Measurements from ENCODE around the gene OAT.
"Not testable (repeated sequence)": the region's sequence is repeated elsewhere in the genome, so short reads cannot be mapped to it uniquely, and the experiment has no call there.

Gene OAT

DNA sequence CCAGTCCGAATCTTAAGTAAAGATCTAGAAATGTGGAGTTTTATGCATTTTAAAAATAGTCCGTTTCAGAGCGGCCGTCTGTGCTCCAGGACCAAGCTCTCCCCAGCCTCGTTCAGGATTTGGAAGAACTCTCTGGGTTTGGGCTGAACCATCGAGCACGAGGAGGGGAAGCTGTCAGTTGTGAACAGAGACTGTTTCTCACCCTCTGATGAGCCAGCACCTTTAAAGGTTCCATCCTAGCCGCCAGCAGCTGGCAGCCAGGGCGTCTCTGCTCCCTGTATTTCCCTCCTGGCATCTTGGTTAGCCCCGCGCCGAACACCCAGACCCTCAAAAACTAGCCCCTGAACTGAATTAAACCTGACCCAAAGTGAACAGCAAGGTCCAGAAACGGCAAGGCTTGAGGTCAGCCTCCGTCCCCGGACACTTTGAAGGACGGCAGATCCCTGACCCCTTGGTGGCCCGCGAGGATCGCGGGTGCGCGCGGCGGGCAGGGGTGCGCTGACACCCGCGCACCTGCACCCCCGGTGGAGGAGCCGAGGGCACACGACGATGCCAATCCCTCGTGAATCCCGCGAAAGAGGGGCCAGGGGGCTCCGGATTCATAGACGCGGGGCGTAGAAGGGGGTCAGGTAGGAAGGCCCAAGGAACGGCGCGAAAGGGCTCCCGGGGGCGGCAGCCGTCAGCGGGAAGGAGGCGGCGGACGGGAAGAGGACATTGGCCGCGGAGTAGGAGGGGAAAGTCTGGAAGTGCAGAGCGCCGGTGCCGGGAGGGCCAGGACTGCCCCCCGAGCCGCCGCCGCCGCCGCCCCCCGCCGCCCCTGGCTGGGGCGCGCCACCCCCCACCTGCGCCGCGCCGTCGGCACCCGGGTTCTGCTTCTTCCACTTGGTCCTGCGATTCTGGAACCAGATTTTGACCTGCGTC lies 28.4 kb upstream of the OAT start:
- H3K27me3 ChIP-seq (ENCODE audit: insufficient read depth, poor library complexity, severe bottlenecking) = peaks cover 68% of the 10 kb centered on the region
- DNase-seq (ENCODE audit: low read depth in 1 of 2, low spot score in 1 of 2) = no peak
- TF ChIP-seq CTCF (IDR thresholded peaks at IDR 0.05; ENCODE audit: insufficient read depth, low read length) (no peak), POLR2AphosphoS5 (IDR thresholded peaks at IDR 0.05; ENCODE audit: low read depth) (no peak), SPI1 (IDR thresholded peaks at IDR 0.05; ENCODE audit: borderline replicate concordance, low read depth) (no peak), REST (IDR thresholded peaks at IDR 0.05; ENCODE audit: insufficient replicate concordance, low read depth) (no peak), GABPA (IDR thresholded peaks at IDR 0.05; ENCODE audit: low read depth) (no peak)
- H3K4me3 ChIP-seq (replicated peaks; ENCODE audit: insufficient read depth, low read length) = no peak overlapping the region
- H3K27ac ChIP-seq (replicated peaks) = no peak overlapping the region

DNA sequence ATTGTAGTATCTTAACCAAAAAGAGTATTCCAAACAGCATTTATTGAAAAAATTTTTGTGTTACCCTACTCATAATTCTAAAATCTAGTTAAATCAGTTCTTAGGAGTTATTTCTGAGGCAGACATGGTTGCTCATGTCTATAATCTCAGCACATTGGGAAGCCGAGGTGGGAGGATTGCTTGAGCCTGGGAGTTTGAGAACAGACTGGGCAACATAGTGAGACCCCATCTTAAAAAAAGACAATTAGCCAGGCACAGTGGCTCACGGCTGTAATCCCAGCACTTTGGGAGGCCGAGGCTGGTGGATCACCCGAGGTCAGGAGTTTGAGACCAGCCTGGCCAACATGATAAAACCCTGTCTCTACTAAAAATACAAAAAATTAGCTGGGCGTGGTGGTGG lies 23.0 kb upstream of the OAT start:
- H3K27ac ChIP-seq (replicated peaks); DNase-seq (ENCODE audit: low read depth in 1 of 2, low spot score in 1 of 2); H3K4me3 ChIP-seq (replicated peaks; ENCODE audit: insufficient read depth, low read length): not testable (repeated sequence)
- peaks cover 24% of the 10 kb centered on the region for H3K27me3 ChIP-seq (ENCODE audit: insufficient read depth, poor library complexity, severe bottlenecking)

GRCh38 chr10:124436191-124436638 lies 17.5 kb upstream of the OAT start:
- Histone ChIP-seq H3K27ac (replicated peaks) (no peak overlapping the region), H3K27me3 (ENCODE audit: insufficient read depth, poor library complexity, severe bottlenecking) (no peaks in the 10 kb centered on the region), H3K4me3 (replicated peaks; ENCODE audit: insufficient read depth, low read length) (no peak overlapping the region)
- DNase-seq (ENCODE audit: low read depth in 1 of 2, low spot score in 1 of 2) = no peak
- TF ChIP-seq CTCF (IDR thresholded peaks at IDR 0.05; ENCODE audit: insufficient read depth, low read length) (no peak), SPI1 (IDR thresholded peaks at IDR 0.05; ENCODE audit: borderline replicate concordance, low read depth) (no peak), REST (IDR thresholded peaks at IDR 0.05; ENCODE audit: insufficient replicate concordance, low read depth) (no peak), GABPA (IDR thresholded peaks at IDR 0.05; ENCODE audit: low read depth) (no peak), POLR2AphosphoS5 (IDR thresholded peaks at IDR 0.05; ENCODE audit: low read depth) (no peak)

DNA sequence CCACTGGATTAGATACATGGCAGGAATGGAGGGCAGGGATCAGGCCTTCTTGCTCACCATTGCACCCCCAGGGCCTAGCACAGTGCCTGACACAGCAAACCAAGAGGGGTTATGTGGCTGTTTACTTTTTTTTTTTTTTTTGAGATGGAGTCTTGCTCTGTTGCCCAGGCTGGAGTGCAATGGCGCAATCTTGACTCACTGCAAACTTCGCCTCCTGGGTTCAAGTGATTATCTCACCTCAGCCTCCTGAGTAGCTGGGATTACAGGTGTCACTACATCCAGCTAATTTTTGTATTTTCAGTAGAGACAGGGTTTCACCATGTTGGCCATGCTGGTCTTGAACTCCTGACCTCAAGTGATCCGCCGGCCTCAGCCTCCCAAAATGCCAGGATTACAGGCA lies 17.0 kb upstream of the OAT start:
- H3K4me3 ChIP-seq (replicated peaks; ENCODE audit: insufficient read depth, low read length); H3K27ac ChIP-seq (replicated peaks); DNase-seq (ENCODE audit: low read depth in 1 of 2, low spot score in 1 of 2); H3K27me3 ChIP-seq (ENCODE audit: insufficient read depth, poor library complexity, severe bottlenecking): not testable (repeated sequence)

DNA sequence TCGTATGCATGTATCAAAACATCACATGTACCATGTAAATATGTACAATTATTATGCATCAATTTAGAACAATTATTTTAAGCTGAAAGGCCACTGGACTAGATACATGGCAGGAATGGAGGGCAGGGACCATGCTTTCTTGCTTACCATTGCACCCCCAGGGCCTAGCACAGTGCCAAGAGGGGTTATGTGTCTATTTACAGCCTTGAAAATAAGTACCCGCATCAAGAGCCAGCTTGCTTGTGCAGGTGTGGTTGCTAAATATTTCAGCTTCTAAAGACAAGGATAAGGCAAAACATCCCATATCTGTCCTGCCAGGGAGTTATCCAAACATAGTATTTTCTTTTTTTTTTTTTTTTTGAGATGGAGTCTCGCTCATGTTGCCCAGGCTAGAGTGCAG lies 14.7 kb upstream of the OAT start:
- Histone ChIP-seq H3K27ac (replicated peaks) (no peak overlapping the region), H3K4me3 (replicated peaks; ENCODE audit: insufficient read depth, low read length) (no peak overlapping the region), H3K27me3 (ENCODE audit: insufficient read depth, poor library complexity, severe bottlenecking) (peaks cover 3% of the 10 kb centered on the region)
- TF ChIP-seq CTCF (IDR thresholded peaks at IDR 0.05; ENCODE audit: insufficient read depth, low read length) (no peak), GABPA (IDR thresholded peaks at IDR 0.05; ENCODE audit: low read depth) (no peak), SPI1 (IDR thresholded peaks at IDR 0.05; ENCODE audit: borderline replicate concordance, low read depth) (no peak), REST (IDR thresholded peaks at IDR 0.05; ENCODE audit: insufficient replicate concordance, low read depth) (no peak), POLR2AphosphoS5 (IDR thresholded peaks at IDR 0.05; ENCODE audit: low read depth) (no peak)
- DNase-seq (ENCODE audit: low read depth in 1 of 2, low spot score in 1 of 2) = no peak
